PC-3 (cell line): ENCODE results near the gene LPIN2.

ENCODE experiments used
- CTCF ChIP-seq: fragments of 300-600 bp; sonication (generic); conservative IDR thresholded peaks from 2 replicates; pipeline ENCODE4 v1.5.1; 2017; ENCODE audit warnings: antibody characterized with exemption, low read depth, mild to moderate bottlenecking, low read length
- EZH2 ChIP-seq: fragments of 300-600 bp; sonication (generic); IDR thresholded peaks from one replicate; pipeline ENCODE4 v1.6.1; 2017; ENCODE audit warnings: antibody characterized with exemption, mild to moderate bottlenecking, low read length; ENCODE audit not compliant: unreplicated experiment

- TF ChIP-seq CTCF (no peak), EZH2 (no peak)
These were observed 33.4 kb upstream of the LPIN2 start for GRCh38 chr18:3046216-3046808.
